GM12878 (cell line): Measurements from ENCODE around the gene CRTC3. TPM values are rescaled to one million over a fixed set of nuclear protein-coding genes. Genes with fewer than 3 reads are reported as not detected.
"Not testable (repeated sequence)": the region's sequence is repeated elsewhere in the genome, so short reads cannot be mapped to it uniquely, and the experiment has no call there.

Experiments
- ATAC-seq: fragments of 200-7000 bp; cut with Tn5 transposase; 3 replicates; pipeline ENCODE4 v1.9.1; 2020; ENCODE audit warnings: mild to moderate bottlenecking, moderate library complexity
- BruUV-seq: library from RNA; stranded (reverse); fragments of 400-500 nt; replicated peaks from 2 replicates; lab custom pipeline; 2021; lab: Mats Ljungman, UMichigan
- CTCF ChIA-PET: fragments of 300-600 bp; sonication (Branson Sonifier 250); formaldehyde crosslinking; extraction: SDS; loops from one replicate; lab custom pipeline; 2021; ENCODE audit warnings: inconsistent platforms; lab: Yijun Ruan, JAX
- POLR2A ChIA-PET: fragments of 350-600 bp; formaldehyde crosslinking; extraction: SDS; loops from one replicate; lab custom pipeline; 2021; ENCODE audit warnings: inconsistent platforms; lab: Charles Lee
- RAD21 ChIA-PET: fragments of 300-600 bp; sonication (Branson Sonifier 250); formaldehyde crosslinking; loops from one replicate; lab custom pipeline; 2023; ENCODE audit warnings: antibody characterized with exemption; ENCODE audit not compliant: unreplicated experiment; lab: Charles Lee
- SMC1A ChIA-PET: fragments of 300-600 bp; sonication (Branson Sonifier 250); formaldehyde crosslinking; loops from one replicate; lab custom pipeline; 2023; ENCODE audit not compliant: unreplicated experiment, uncharacterized antibody; lab: Charles Lee
- DNase-seq: peaks from one replicate; pipeline ENCODE4 v3.0.0-alpha.2; 2011; ENCODE audit warnings: low read depth, low spot score
- FAIRE-seq: peaks from 3 replicates; lab custom pipeline; 2011; peaks lifted over from hg19 to GRCh38; lab: Jason Lieb, UNC
- H2AFZ ChIP-seq: 2 replicates; pipeline ENCODE4 v1.6.0; 2011; ENCODE audit warnings: low read depth, low read length, control low read depth; ENCODE audit not compliant: control insufficient read depth
- H3K27ac ChIP-seq: 2 replicates; pipeline ENCODE4 v1.5.1; 2011; ENCODE audit warnings: control low read depth; ENCODE audit not compliant: control insufficient read depth, insufficient read depth
- H3K27me3 ChIP-seq, 2 experiments: replicated peaks in 1 of 2; 2 replicates each; pipeline versions ENCODE4 v1.6.0 to v1.6.1; 2011; ENCODE audit warnings: low read length in 1 of 2; ENCODE audit not compliant: control insufficient read depth in 2 of 2, insufficient read depth in 2 of 2
- H3K36me3 ChIP-seq, 2 experiments: 2 replicates each; pipeline ENCODE4 v1.5.1; 2011; ENCODE audit warnings: low read length in 1 of 2; ENCODE audit not compliant: control insufficient read depth in 2 of 2, insufficient read depth in 2 of 2
- H3K4me1 ChIP-seq: 2 replicates; pipeline ENCODE4 v1.6.1; 2011; ENCODE audit warnings: mild to moderate bottlenecking, low read length, moderate library complexity, mixed read lengths; ENCODE audit not compliant: control insufficient read depth, insufficient read depth
- H3K4me2 ChIP-seq: 2 replicates; pipeline ENCODE4 v1.6.0; 2011; ENCODE audit warnings: control low read depth; ENCODE audit not compliant: control insufficient read depth, insufficient read depth
- H3K4me3 ChIP-seq: fragments of 200-600 bp; sonication (generic); 2 replicates; pipeline ENCODE4 v1.5.1; 2016
- H3K79me2 ChIP-seq: 2 replicates; pipeline ENCODE4 v1.6.0; 2011; ENCODE audit warnings: low read length; ENCODE audit not compliant: control insufficient read depth, insufficient read depth
- H3K9ac ChIP-seq: 2 replicates; pipeline ENCODE4 v1.8.0; 2011; ENCODE audit warnings: low read length, control low read depth, mixed read lengths; ENCODE audit not compliant: control insufficient read depth, insufficient read depth
- H3K9me3 ChIP-seq: replicated peaks from 3 replicates; pipeline ENCODE4 v1.5.1; 2011; ENCODE audit warnings: mild to moderate bottlenecking, low read length; ENCODE audit not compliant: control insufficient read depth, insufficient read depth
- H4K20me1 ChIP-seq: 2 replicates; pipeline ENCODE4 v1.6.0; 2011; ENCODE audit not compliant: control insufficient read depth, insufficient read depth
- BHLHE40 ChIP-seq, 2 experiments: fragments of 450-650 bp in 1 of 2; IDR thresholded peaks; 2 replicates each; pipeline ENCODE4 v1.6.1; 2011 to 2017; ENCODE audit warnings: low read depth in 2 of 2, borderline replicate concordance in 1 of 2, improper control_type of control experiment in 1 of 2, low read length in 1 of 2, mild to moderate bottlenecking in 1 of 2
- BMI1 ChIP-seq: fragments of 450-650 bp; IDR thresholded peaks from 2 replicates; pipeline ENCODE4 v1.6.1; 2016; ENCODE audit warnings: mild to moderate bottlenecking, moderate library complexity, borderline replicate concordance
- CHD2 ChIP-seq: IDR thresholded peaks from 2 replicates; pipeline ENCODE4 v1.6.1; 2011; ENCODE audit warnings: low read depth, low read length, improper control_type of control experiment, borderline replicate concordance
- CREM ChIP-seq: IDR thresholded peaks from 2 replicates; pipeline ENCODE4 v1.6.1; 2014; ENCODE audit warnings: antibody characterized with exemption, low read depth
- EZH2 ChIP-seq: IDR thresholded peaks from 2 replicates; pipeline ENCODE4 v1.6.1; 2012; ENCODE audit warnings: low read depth, mild to moderate bottlenecking, control low read depth, inconsistent platforms, low read length, borderline replicate concordance; ENCODE audit not compliant: control insufficient read depth
- IKZF1 ChIP-seq: fragments of 450-650 bp; conservative IDR thresholded peaks from 2 replicates; pipeline ENCODE4 v1.6.1; 2017; ENCODE audit warnings: antibody characterized with exemption, mild to moderate bottlenecking
- JUNB ChIP-seq: IDR thresholded peaks from 2 replicates; pipeline ENCODE4 v1.6.1; 2016; ENCODE audit warnings: antibody characterized with exemption, mild to moderate bottlenecking
- MAX ChIP-seq: IDR thresholded peaks from 2 replicates; pipeline ENCODE4 v1.6.1; 2012; ENCODE audit warnings: low read depth, low read length, improper control_type of control experiment
- MYB ChIP-seq: fragments of 150-350 bp; IDR thresholded peaks from 2 replicates; pipeline ENCODE4 v1.6.1; 2014; ENCODE audit warnings: mild to moderate bottlenecking, low read depth, low read length, borderline replicate concordance
- PAX5 ChIP-seq: IDR thresholded peaks from 2 replicates; pipeline ENCODE4 v1.6.1; 2011; ENCODE audit warnings: low read depth, low read length, borderline replicate concordance
- RAD51 ChIP-seq: fragments of 450-650 bp; IDR thresholded peaks from 2 replicates; pipeline ENCODE4 v1.6.1; 2016; ENCODE audit warnings: moderate library complexity, mild to moderate bottlenecking, inconsistent platforms
- RB1 ChIP-seq: fragments of 450-650 bp; formaldehyde crosslinking; IDR thresholded peaks from 2 replicates; pipeline ENCODE4 v1.6.1; 2017; ENCODE audit warnings: mild to moderate bottlenecking, borderline replicate concordance
- RELB ChIP-seq: fragments of 450-650 bp; IDR thresholded peaks from 2 replicates; pipeline ENCODE4 v1.6.1; 2017; ENCODE audit warnings: low read depth, mild to moderate bottlenecking, moderate library complexity
- SMAD1 ChIP-seq: fragments of 450-650 bp; IDR thresholded peaks from 2 replicates; pipeline ENCODE4 v1.6.1; 2018; ENCODE audit warnings: mild to moderate bottlenecking, low read depth; ENCODE audit not compliant: partially characterized antibody
- SMARCA5 ChIP-seq: fragments of 450-650 bp; IDR thresholded peaks from 2 replicates; pipeline ENCODE4 v1.6.1; 2017; ENCODE audit warnings: mild to moderate bottlenecking
- SREBF2 ChIP-seq: IDR thresholded peaks from 2 replicates; pipeline ENCODE4 v1.6.1; 2012; ENCODE audit warnings: mild to moderate bottlenecking, low read length
- TARDBP ChIP-seq: IDR thresholded peaks from 2 replicates; pipeline ENCODE4 v1.6.1; 2016; ENCODE audit warnings: borderline replicate concordance
- TCF3 ChIP-seq: IDR thresholded peaks from 2 replicates; pipeline ENCODE4 v1.6.1; 2012; ENCODE audit warnings: low read depth, mild to moderate bottlenecking, low read length, borderline replicate concordance; ENCODE audit not compliant: insufficient read depth
- ZNF217 ChIP-seq: fragments of 450-650 bp; IDR thresholded peaks from 2 replicates; pipeline ENCODE4 v1.6.1; 2017; ENCODE audit warnings: antibody characterized with exemption, mild to moderate bottlenecking
- ZNF24 ChIP-seq: fragments of 450-650 bp; IDR thresholded peaks from 2 replicates; pipeline ENCODE4 v1.6.1; 2017; ENCODE audit warnings: antibody characterized with exemption, mild to moderate bottlenecking
- WGBS: methylation state at CpG from one replicate; pipeline ENCODE4 v1.1.6; 2016; ENCODE audit warnings: low lambda C conversion rate; ENCODE audit not compliant: insufficient replicate concordance, insufficient coverage; ENCODE audit errors: missing lambda C conversion rate; 5-methylcytosine and 5-hydroxymethylcytosine counted together
- in situ Hi-C: fragments of 300-500 bp; cut with MboI; formaldehyde crosslinking; loops from 9 replicates; pipeline ENCODE4 v1.14.3; 2018; ENCODE audit warnings: mixed read lengths
- intact Hi-C: fragments of 100-400 bp; cut with micrococcal nuclease; formaldehyde crosslinking; loops from one replicate; pipeline ENCODE4 v1.14.2; 2022; ENCODE audit not compliant: unreplicated experiment
- polyA plus RNA-seq, 11 experiments: library from polyadenylated mRNA; depleted of rRNA in 4 of 11; unstranded in 6 of 11; stranded (reverse) in 5 of 11; fragments of >200 nt; fragmentation: Nextera tagmentation in 4 of 11; fragmentation: Illumina TruSeq in 1 of 11; extraction: Ambion mirVana in 4 of 11; extraction: Trizol in 1 of 11; gene quantifications; 1 replicate in 1 of 11; 2 replicates in 10 of 11; pipeline versions ENCODE4 v1.2.1 to v1.2.3, GENCODE V29; 2011 to 2016; ENCODE audit warnings: inconsistent platforms in 2 of 11, missing spikeins in 2 of 11, low read depth in 1 of 11
- total RNA-seq, 4 experiments: library from RNA; depleted of rRNA in 3 of 4; stranded (reverse); fragments of >200 nt in 3 of 4; fragmentation: Illumina TruSeq in 1 of 4; extraction: Trizol in 1 of 4; gene quantifications; 2 replicates each; pipeline versions ENCODE4 v1.2.1 to v1.2.3, GENCODE V29; 2013 to 2021

Gene CRTC3
- total and polyA plus RNA-seq, 10 of the 15 experiments (the other 5 are each of a cell fraction or from before 2014, with no cell fraction given), result 3.5 to 36.9 (median 18.9) TPM

- TF ChIP-seq IKZF1, result 0 out of 2 replicates have a peak, but pooled peaks have one; percentile 27
- no peak for TF ChIP-seq JUNB
- no peak for TF ChIP-seq MAX
- no peak for TF ChIP-seq ZNF217
- TF ChIP-seq SREBF2, result no peak
- no peak for TF ChIP-seq SMARCA5
- TF ChIP-seq RAD51, result no peak
Observed at GRCh38 chr15:90654233-90655136, 124.8 kb downstream of the CRTC3 start (continued).

GRCh38 chr15:90657520-90658172 is 127.9 kb downstream of the CRTC3 start:
- ChIA-PET RAD21 (interaction anchor here (0.6 to 4.0 kb wide), 10 partner anchors 9 to 216 kb away, joined by 3 to 41 read pairs (median 3); partner anchors contain the start of gene BLM), POLR2A (interaction anchor here (0.7 to 4.4 kb wide), 6 partner anchors 12 to 59 kb away, joined by 3 to 45 read pairs (median 5); partner anchors contain the start of gene BLM), SMC1A (interaction anchor here (1.0 to 6.9 kb wide), 5 partner anchors 10 to 35 kb away, joined by 3 to 61 read pairs (median 7); no protein-coding TSS in a partner anchor), CTCF (interaction anchor here (0.8 to 5.1 kb wide), 5 partner anchors 9 to 274 kb away, joined by 3 to 27 read pairs (median 4); no protein-coding TSS in a partner anchor)
- not testable (repeated sequence) for H2AFZ ChIP-seq, H4K20me1 ChIP-seq, BruUV-seq, H3K9me3 ChIP-seq, DNase-seq, H3K36me3 ChIP-seq, H3K27me3 ChIP-seq
- H3K4me2 ChIP-seq, result peak overlapping the region; percentile 78
- WGBS, result 1% methylated on average over 7 of the region's 7 CpGs
- H3K27ac ChIP-seq, result peak overlapping the region; percentile 100
- intact Hi-C loops, result loop anchor here (5.0 kb wide), 1 partner anchor 230 kb away; no protein-coding TSS in a partner anchor
- in situ Hi-C loops, result loop anchor here (5.0 kb wide), 1 partner anchor 35 kb away; no protein-coding TSS in a partner anchor
- peaks cover 67% of the 10 kb centered on the region for H3K4me1 ChIP-seq
- ATAC-seq (peak; percentile 39), FAIRE-seq (peak; percentile 88)
- H3K9ac ChIP-seq, result peak overlapping the region; percentile 3; the same call in 1 of the 2 replicates
- H3K79me2 ChIP-seq, result peaks cover 21% of the 10 kb centered on the region
- peak overlapping the region; percentile 61 for H3K4me3 ChIP-seq
- TF ChIP-seq ZNF24, result peak; percentile 84
- TF ChIP-seq RELB, result peak; percentile 90
- 0 out of 2 replicates have a peak, but pooled peaks have one; percentile 49 for TF ChIP-seq EZH2
- peak; percentile 66 to 83 for TF ChIP-seq BHLHE40 (IDR thresholded peaks at IDR 0.05; ENCODE audit: borderline replicate concordance in 1 of 2, low read depth in 2 of 2, low read length in 1 of 2)
- TF ChIP-seq TARDBP, result 0 out of 2 replicates have a peak, but pooled peaks have one; percentile 41
- peak; percentile 85 for TF ChIP-seq CREM
- peak; percentile 82 for TF ChIP-seq SMAD1
- peak; percentile 84 for TF ChIP-seq BMI1
- peak; percentile 90 for TF ChIP-seq PAX5
- 0 out of 2 replicates have a peak, but pooled peaks have one; percentile 38 for TF ChIP-seq TCF3
- 0 out of 2 replicates have a peak, but pooled peaks have one; percentile 36 for TF ChIP-seq CHD2
- peak; percentile 88 for TF ChIP-seq MYB
- TF ChIP-seq RB1, result peak; percentile 20; the same call in 1 of the 2 replicates
- TF ChIP-seq ZNF217, result peak; percentile 81
